Stimulated activated CD4-positive, alpha-beta T cell treated with anti-CD3 and anti-CD28 coated beads, Interleukin-15, amount 100 ng/mL, for 24 hours (primary cell): Measurements from ENCODE around the gene RC3H2.

Experiments used
- DNase-seq: peaks from one replicate; pipeline ENCODE4 v3.0.0-alpha.2; 2020

Gene RC3H2

GRCh38 chr9:122800066-122801060 lies 104.8 kb downstream of the RC3H2 start, which contains the start of gene OR1K1:
TSS of gene OR1K1 (plus strand) at chr9:122800123. CDS start at chr9:122800123, 0 bp downstream.
- DNase-seq = no peak

- no peak for DNase-seq
Observed at GRCh38 chr9:122797316-122798063, 107.7 kb downstream of the RC3H2 start.
